NCI-H1694 (cell line): ENCODE results near the gene CYB561.
"Not testable (repeated sequence)": the region's sequence is repeated elsewhere in the genome, so short reads cannot be mapped to it uniquely, and the experiment has no call there.

Experiments used
- DNase-seq: peaks from one replicate; lab custom pipeline; 2025; lab: John Stamatoyannopoulos, UW

The CYB561 gene

GRCh38 chr17:63478814-63479494, 32.8 kb upstream of the CYB561 start:
- peak; percentile 44 for DNase-seq

- no peak for DNase-seq
These were observed 31.7 kb upstream of the CYB561 start for GRCh38 chr17:63477480-63478440.

DNA sequence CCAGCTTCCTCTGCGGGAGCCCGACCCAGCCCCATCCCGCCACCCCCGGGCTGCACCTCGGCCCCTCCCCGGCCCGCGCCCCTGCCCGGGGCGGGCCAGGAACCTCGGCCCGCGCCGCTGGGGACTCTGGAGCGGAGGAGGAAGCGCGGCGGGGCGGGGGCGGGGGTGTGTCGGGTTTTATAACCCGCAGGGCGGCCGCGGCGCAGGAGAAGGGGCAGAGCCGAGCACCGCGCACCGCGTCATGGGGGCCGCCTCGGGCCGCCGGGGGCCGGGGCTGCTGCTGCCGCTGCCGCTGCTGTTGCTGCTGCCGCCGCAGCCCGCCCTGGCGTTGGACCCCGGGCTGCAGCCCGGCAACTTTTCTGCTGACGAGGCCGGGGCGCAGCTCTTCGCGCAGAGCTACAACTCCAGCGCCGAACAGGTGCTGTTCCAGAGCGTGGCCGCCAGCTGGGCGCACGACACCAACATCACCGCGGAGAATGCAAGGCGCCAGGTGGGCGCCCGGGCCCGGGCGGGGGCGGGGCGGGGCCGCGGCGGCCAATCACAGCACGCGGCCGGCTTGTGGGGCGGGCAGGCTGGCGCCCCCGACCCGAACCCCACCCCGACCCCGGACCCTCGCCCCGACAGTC, 30.9 kb upstream of the CYB561 start, which contains the start of gene ACE:
ACE (plus strand) TSS at position 208 of the 626 bp plus-strand sequence; CDS start at position 242, 34 bp downstream.
- no peak for DNase-seq

DNA sequence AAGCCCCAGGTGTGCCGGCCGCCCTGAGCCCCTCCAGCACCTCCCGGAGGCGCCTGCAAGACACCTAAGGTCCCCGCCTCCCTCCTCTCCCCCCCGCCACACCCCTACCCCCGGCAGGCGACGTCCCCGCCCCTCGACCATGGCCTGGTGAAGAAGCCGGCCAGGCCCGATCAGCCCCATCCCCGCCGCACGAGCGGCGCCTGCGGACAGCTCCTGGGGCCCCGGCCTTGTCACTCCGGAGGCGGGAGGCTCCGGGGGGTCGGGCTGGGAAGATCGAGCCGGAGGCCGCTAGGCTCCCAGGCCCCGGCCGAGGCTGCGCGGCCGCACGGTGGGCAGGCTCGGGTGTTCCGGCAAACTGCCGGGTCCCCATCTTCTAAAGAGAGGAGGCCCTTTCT, 30.4 kb upstream of the CYB561 start:
- no peak for DNase-seq

DNA sequence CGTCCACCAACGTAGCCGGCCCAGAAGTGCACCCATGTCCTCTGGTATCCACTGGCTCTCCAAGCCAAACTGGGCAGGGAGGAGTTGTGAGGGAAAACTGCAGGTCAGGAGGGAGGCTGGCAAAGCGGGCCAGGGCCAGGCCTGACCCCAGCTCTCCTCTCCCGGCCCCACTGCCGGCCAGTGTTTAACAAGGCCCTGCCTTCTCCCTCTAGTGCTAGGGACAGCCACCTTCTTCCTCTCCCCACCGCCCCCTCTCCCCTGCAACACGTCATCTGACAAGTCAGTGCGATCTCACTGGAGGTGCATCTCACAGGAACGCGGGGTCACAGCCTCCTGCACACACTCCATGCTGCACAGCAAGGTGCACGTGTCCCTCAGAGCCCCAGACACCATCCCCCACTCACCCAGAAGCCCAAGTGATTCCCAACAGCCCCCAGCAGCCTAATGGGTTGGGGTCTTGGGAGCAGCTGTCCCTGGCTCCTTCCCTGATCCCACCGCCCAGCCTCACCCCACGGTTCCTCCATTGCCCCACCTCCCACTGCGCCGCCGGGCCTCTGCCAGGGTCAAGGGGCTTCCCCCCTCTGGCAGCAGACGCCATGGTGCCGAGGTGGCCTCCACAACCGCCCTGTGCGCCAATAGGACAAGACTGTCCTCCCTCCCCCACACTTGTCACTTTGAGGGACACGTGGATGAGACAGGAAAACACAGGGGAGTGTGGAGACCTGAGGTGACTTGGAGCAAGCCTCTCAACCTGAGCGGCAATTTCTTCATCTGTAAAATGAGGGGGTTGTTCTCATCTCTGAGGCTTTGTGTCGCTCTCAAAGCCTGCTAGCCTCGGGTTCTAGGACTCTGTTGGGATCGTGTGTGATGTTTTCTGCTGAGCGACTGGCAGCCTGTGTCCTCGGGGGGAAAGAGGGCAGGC, 29.6 kb upstream of the CYB561 start:
- no peak for DNase-seq

- DNase-seq = no peak
These were observed 28.7 kb upstream of the CYB561 start for GRCh38 chr17:63474586-63475460.

DNA sequence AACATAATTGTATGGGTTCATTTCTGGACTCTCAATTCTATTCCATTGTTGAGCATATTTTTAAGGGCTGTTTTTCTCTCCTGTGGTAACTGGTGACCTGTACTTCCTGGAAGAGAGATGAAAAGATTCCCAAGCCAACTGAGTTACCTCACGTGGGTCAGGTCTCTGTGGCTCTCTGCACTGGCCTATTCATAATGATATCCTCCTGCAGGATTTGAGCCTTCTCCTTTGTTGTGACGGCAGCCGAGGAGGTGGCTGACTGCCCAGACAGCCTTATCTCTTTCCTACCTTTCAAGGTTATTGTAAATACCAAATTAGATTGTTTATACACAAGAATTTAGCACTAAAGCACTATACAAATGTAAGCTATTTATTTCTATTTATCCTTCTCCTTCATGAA, 28.1 kb upstream of the CYB561 start:
- no peak for DNase-seq

GRCh38 chr17:63468099-63468498, 22.0 kb upstream of the CYB561 start:
- not testable (repeated sequence) for DNase-seq

DNA sequence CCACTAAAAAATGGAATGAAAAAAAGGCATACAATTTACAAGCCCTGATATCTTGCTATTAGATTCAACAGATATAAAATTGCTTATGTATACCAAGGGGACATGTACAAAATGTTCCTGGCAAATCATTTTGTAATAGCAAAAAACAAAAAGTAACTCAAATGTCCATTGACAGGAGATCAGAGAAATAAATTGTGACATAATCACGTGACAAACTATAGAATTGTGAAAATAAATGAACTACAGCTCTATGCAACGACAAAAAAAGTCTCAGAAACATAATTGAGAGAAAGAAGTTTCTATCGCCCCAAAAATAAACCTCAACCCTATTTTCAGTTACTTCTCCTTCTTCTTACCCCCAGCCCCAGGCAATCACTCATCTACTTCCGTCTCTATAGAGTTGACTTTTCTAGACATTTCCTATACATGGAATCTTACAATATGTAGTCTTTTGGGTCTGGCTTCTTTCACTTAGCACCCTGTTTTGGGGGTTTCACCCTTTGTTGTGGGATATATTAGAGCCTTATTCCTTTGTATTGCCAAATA, 18.7 kb upstream of the CYB561 start:
- no peak for DNase-seq

GRCh38 chr17:63463771-63464170, 17.7 kb upstream of the CYB561 start:
- DNase-seq = no peak

GRCh38 chr17:63460018-63460417, 13.9 kb upstream of the CYB561 start:
- no peak for DNase-seq

DNA sequence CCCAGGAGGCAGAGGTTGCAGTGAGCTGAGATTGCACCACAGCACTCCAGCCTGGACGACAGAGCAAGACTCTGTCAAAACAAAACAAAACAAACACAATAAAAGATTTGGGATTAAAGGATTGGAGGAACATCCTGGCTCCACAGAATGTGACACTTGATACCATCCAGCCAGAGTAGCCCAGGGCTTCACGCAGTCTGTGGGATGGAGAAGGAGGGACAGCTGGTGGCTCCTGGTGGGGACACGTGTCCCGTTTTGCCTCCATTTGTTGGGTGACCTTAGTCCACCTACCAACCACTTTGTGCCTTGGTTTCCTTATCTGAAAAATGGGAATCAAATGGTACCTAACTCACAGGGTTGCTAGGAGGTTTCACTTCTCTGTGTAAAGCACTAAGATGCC, 12.4 kb upstream of the CYB561 start:
- no peak for DNase-seq

DNA sequence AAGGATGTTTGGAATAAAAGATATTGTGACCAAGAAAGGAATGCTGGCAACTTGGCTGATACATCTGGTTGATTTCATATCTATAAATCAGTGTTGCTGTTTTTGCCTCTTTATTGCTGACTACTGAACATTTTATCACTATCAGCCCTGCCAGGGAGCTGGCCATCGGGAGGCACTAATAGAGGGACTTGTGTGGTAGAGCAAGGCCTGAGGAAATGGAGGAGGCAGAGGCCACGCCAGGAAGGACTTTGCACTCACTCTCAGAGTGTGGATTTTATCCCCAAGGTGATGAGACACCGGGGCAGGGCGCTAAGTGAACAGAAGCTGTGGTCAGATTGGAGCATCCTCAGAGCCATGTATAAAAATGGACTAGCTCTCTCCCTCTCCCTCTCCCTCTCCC, 9.3 kb upstream of the CYB561 start:
- no peak for DNase-seq

GRCh38 chr17:63454915-63455314, 8.8 kb upstream of the CYB561 start:
- DNase-seq = no peak

DNA sequence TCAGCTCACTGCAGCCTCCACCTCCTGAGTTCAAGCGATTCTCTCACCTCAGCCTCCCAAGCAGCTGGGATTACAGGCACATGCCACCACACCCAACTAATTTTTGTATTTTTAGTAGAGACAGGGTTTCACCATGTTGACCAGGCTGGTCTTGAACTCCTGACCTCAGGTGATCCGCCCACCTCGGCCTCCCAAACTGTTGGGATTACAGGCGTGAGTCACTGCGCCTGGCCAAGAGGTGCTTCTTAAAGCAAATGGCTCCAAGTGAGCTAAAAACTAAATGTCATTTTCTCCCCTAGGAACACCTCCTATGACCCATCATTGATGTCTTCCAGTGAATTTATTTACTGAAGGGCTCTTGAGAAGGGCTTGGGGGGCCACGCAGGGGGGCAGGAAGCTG, 8.3 kb upstream of the CYB561 start:
- not testable (repeated sequence) for DNase-seq

GRCh38 chr17:63452962-63453551, 7.0 kb upstream of the CYB561 start:
- DNase-seq = no peak

DNA sequence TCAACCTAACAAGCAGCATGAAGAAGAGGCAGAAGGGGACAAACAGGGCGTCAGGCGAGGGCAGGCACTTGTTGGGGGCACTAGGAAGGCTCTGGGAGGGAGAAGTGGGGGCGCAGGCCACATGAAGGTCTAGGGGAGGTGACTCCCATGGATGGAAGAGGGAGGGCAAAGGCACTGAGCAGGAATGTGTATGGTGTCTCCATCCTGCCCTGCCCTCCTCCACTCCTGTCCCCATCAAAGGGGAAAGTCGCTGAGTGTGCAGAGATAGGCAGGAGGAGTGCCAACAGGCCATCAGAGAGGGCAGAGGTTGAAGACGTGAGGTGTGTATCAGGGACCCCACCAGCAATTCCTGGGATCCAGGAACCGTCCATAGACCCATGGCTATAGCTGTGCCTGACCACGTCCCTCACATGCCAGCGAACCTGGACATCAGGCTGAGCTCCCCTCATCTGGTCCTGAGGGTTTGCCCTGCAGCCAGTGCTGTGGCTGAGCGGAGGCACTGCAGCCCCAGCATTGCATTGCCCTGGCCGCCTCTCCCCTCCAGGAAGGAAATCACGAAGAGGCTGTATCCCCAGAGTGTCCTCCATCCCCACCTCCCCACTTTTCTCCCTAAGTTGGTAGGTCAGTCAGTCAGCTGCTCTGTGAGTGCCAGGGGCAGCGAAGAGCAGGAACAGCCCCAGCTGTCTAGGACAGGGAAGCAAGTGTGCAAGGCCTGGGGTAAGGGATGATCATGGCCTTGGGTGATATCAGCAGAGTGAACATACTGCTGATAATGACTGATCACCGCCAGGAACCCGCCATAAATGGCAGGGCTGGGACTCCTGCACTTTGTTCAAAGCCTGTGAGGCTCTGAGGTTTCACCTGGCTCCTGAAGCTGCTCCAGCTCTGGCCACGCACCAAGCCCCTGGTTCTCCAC, 6.2 kb upstream of the CYB561 start:
- DNase-seq = no peak

DNA sequence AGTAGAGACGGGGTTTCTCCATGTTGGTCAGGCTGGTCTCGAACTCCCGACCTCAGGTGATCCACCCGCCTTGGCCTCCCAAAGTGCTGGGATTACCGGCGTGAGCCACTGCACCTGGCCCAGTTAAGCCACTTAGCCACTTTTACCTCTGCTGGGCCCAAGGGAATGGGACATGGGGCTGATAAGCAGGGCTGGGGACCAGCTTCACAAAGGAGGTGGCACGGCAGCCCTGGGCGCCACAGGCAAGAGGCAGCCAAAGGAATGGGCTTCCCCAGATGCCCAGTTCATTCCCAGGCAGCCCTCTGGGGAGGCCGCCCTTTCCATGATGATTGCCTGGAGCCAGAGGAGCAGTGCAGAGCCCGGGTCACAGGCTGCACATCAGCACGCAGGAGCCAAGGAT, 5.0 kb upstream of the CYB561 start:
- DNase-seq = no peak

GRCh38 chr17:63450551-63450950, 4.4 kb upstream of the CYB561 start:
- no peak for DNase-seq
